T-helper 17 cell (primary cell): Measurements from ENCODE around the gene STX18. TPM values are rescaled to one million over a fixed set of nuclear protein-coding genes. Genes with fewer than 3 reads are reported as not detected.

Source experiments
- ATAC-seq: fragments of 150-1000 bp; cut with Tn5 transposase; 2 replicates; pipeline ENCODE4 v1.10.0; 2021; ENCODE audit warnings: mild to moderate bottlenecking, moderate library complexity
- DNase-seq, 3 donors: peaks; one replicate each; pipeline versions ENCODE4 v3.0.0 to v3.0.0-alpha.2; 2020 to 2021
- H3K9me3 ChIP-seq: one replicate; pipeline ENCODE4 v1.7.0; 2013; ENCODE audit warnings: low read length, mild to moderate bottlenecking; ENCODE audit not compliant: control insufficient read depth, poor library complexity, severe bottlenecking
- H3K27ac Mint-ChIP-seq: one replicate; pipeline ENCODE4 v1.8.0; 2022; ENCODE audit warnings: mild to moderate bottlenecking, moderate library complexity, mixed read lengths
- H3K27me3 Mint-ChIP-seq: one replicate; pipeline ENCODE4 v1.8.0; 2022; ENCODE audit warnings: mixed read lengths
- H3K36me3 Mint-ChIP-seq: one replicate; pipeline ENCODE4 v1.8.0; 2022; ENCODE audit warnings: low read depth, mixed read lengths
- H3K4me1 Mint-ChIP-seq: one replicate; pipeline ENCODE4 v1.8.0; 2022; ENCODE audit warnings: mild to moderate bottlenecking, mixed read lengths
- H3K4me3 Mint-ChIP-seq: one replicate; pipeline ENCODE4 v1.8.0; 2022; ENCODE audit warnings: mild to moderate bottlenecking, moderate library complexity, mixed read lengths
- total RNA-seq, 4 donors: library from RNA in 2 of 4; stranded (reverse) in 2 of 4; gene quantifications; one replicate each; pipeline ENCODE4 v1.2.3 and lab custom pipeline; 2022 to 2026

The STX18 gene
- total RNA-seq (10 to 100 TPM; 21.7 to 27.8 TPM), total RNA-seq (lab: John Stamatoyannopoulos, UW) (36.3 to 47.9 reads per million in 2 donors)

GRCh38 chr4:4541661-4542570 lies at the start of gene STX18:
Gene STX18 (minus strand): TSS chr4:4542048. CDS start chr4:4541964, 84 bp downstream.
- no peaks in the 10 kb centered on the region for H3K27me3 Mint-ChIP-seq
- no peaks in the 10 kb centered on the region for H3K36me3 Mint-ChIP-seq
- ATAC-seq (peak; percentile 95), DNase-seq (peak; percentile 76 to 92 (median 76))
- H3K27ac Mint-ChIP-seq, result peak within 1 kb of the TSS; percentile 96
- no peaks in the 10 kb centered on the region for H3K9me3 ChIP-seq
- H3K4me1 Mint-ChIP-seq, result peaks cover 47% of the 10 kb centered on the region
- H3K4me3 Mint-ChIP-seq, result peak within 1 kb of the TSS; percentile 98

DNA sequence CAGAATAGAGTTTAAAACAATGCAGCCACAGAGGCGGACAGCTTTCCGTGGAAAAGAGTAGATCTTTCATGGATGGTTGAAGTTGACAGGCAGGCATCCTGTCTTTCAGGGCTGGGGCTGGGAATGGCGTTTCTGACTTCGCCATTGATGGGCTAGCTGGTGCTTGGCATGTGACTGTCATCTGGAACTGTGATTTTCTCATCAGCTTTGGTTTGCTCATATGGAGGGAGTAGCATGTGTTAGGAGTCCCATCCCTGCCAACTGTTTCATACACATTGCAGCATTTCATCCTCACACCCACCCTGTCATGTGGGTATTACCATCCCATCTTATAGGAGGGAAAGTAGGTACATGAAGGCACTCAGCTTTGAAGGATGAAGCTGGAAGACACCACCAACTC lies 49.2 kb upstream of the STX18 start:
- no peaks in the 10 kb centered on the region for H3K27me3 Mint-ChIP-seq

GRCh38 chr4:4590546-4590945 lies 48.7 kb upstream of the STX18 start:
- Mint-ChIP-seq H3K27ac (no peak overlapping the region), H3K27me3 (no peaks in the 10 kb centered on the region), H3K36me3 (no peaks in the 10 kb centered on the region), H3K4me3 (no peak overlapping the region), H3K4me1 (no peaks in the 10 kb centered on the region)
- no peak for ATAC-seq
- no peak for DNase-seq
- no peaks in the 10 kb centered on the region for H3K9me3 ChIP-seq

More for the DNA sequence above, 49.2 kb upstream of the STX18 start:
- Mint-ChIP-seq H3K27ac (no peak overlapping the region), H3K4me3 (no peak overlapping the region), H3K36me3 (peaks cover 2% of the 10 kb centered on the region), H3K4me1 (no peaks in the 10 kb centered on the region)
- no peaks in the 10 kb centered on the region for H3K9me3 ChIP-seq
- ATAC-seq (no peak), DNase-seq (no peak)

DNA sequence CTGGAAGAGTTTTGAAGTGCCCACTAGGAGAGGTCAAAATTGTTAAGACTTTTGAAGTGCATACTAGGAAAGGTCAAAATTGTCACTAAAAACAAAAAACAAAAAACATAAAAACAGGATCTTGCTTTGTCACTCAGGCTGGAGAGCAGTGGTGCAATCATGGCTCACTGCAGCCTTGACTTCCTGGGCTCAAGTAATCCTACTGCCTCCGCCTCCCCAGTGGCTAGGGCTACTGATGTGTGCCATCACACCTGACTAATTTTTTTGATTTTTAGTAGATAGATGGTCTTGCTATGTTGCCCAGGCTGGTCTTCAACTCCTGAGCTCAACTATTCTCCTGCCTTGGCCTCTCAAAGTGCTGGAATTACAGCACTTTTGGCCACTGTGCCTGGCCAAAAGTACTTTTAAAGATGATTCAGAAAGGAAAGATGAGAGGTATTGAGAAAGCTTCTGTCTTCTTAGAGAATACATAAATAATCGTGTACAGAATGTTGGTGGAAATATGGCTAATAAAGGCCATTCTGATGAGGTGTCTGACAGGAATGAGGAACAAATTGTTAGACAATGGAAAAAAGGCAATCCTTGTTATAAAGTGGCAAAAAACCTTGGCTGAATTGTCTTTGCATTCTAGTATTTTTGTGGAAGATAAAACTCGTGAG lies 43.3 kb upstream of the STX18 start:
- Mint-ChIP-seq H3K4me3 (no peak overlapping the region), H3K4me1 (no peaks in the 10 kb centered on the region), H3K27ac (no peak overlapping the region), H3K36me3 (no peaks in the 10 kb centered on the region), H3K27me3 (no peaks in the 10 kb centered on the region)
- DNase-seq (no peak), ATAC-seq (no peak)
- H3K9me3 ChIP-seq, result no peaks in the 10 kb centered on the region

DNA sequence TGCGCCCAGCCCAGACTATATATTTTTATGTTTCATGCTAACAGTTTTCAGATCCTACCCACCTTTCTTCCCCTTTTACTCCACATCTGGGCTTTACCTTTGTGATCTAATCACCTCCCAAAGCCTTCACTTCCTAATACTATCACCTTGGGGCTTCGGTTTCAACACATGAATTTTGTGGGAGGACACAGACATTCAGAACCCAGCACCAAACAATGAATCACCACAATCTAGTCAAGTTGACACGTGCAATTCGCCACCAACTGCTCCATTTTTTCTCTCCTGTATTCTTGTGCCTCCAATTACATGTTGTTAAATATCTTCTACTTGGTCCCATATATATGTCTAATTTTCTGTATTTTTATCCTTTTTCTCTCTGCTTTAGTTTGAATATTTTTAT lies 41.8 kb upstream of the STX18 start:
- no peak overlapping the region for H3K4me3 Mint-ChIP-seq
- DNase-seq (no peak), ATAC-seq (no peak)
- H3K9me3 ChIP-seq, result no peaks in the 10 kb centered on the region
- H3K27ac Mint-ChIP-seq, result no peak overlapping the region
- peaks cover 3% of the 10 kb centered on the region for H3K36me3 Mint-ChIP-seq
- H3K27me3 Mint-ChIP-seq, result no peaks in the 10 kb centered on the region
- peaks cover 3% of the 10 kb centered on the region for H3K4me1 Mint-ChIP-seq

DNA sequence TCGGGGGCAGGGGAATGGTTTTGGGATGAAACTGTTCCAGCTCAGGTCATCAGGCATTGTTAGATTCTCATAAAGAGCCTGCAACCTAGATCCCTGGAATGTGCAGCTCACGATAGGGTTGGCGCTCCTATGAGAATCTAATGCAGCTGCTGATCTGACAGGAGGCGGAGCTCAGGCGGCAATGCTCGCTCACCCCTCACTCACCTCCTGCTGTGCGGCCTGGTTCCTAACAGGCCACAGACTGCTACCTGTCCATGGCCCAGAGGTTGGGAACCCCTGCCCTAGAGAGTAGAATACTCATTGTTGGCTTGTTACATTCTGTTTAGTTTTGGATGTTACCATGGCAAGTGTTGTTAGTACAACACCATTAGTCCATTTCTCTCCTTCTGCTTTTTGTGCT lies 40.8 kb upstream of the STX18 start:
- H3K9me3 ChIP-seq, result no peaks in the 10 kb centered on the region
- Mint-ChIP-seq H3K27me3 (no peaks in the 10 kb centered on the region), H3K27ac (no peak overlapping the region), H3K4me1 (peaks cover 3% of the 10 kb centered on the region), H3K4me3 (no peak overlapping the region), H3K36me3 (peaks cover 3% of the 10 kb centered on the region)
- ATAC-seq, result no peak
- DNase-seq, result no peak

GRCh38 chr4:4580494-4580893 lies 38.6 kb upstream of the STX18 start:
- Mint-ChIP-seq H3K27me3 (no peaks in the 10 kb centered on the region), H3K27ac (no peak overlapping the region), H3K4me1 (peaks cover 10% of the 10 kb centered on the region), H3K4me3 (no peak overlapping the region), H3K36me3 (peaks cover 3% of the 10 kb centered on the region)
- DNase-seq (no peak), ATAC-seq (no peak)
- no peaks in the 10 kb centered on the region for H3K9me3 ChIP-seq

DNA sequence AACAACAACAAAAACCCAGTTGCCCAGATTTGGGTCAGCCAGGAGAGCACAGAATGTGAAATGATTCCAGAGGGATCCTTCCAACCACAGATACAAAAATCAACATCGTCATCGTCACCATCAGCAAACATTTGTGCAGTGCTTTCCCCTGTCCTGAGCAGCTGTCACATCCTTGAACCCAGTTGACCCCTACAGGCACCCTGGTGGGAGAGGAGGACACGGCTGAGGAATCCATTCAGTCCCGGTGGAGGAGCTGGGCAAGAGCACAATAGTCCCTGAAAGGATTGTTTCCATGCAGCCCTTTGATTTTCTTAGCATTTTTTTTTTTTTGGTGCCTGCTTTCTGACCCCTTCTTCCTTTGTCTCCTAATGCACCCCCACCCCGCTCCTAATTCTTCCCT lies 37.1 kb upstream of the STX18 start:
- H3K4me3 Mint-ChIP-seq, result no peak overlapping the region
- no peaks in the 10 kb centered on the region for H3K27me3 Mint-ChIP-seq
- peaks cover 18% of the 10 kb centered on the region for H3K4me1 Mint-ChIP-seq
- ATAC-seq, result no peak
- peaks cover 3% of the 10 kb centered on the region for H3K36me3 Mint-ChIP-seq
- H3K27ac Mint-ChIP-seq, result no peak overlapping the region
- DNase-seq, result no peak
- no peaks in the 10 kb centered on the region for H3K9me3 ChIP-seq

DNA sequence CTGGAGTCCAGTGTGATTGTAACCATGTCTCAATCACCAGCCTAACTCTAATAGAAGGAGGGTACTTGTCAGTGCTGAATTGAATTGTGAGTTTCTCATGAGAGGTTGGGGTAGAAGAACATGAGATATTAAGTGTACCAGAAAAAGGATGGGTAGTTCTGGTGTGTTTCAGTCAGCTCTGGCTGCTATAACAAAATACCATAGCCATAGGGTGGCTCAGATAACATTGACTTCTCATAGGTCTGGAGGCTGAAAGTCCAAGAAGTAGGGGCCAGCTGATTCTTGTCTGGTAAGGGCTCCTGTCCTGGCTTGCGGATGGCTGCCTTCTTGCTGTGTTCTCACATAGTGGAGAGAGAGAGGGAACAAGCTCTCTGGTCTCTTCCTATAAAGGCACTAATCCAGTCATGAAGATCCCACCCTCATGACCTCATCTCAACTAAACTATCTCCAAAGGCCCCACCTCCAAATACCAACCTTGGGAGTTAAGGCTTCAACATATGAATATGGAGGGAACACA lies 35.6 kb upstream of the STX18 start:
- no peaks in the 10 kb centered on the region for H3K27me3 Mint-ChIP-seq
- H3K27ac Mint-ChIP-seq, result no peak overlapping the region
- peaks cover 18% of the 10 kb centered on the region for H3K4me1 Mint-ChIP-seq
- H3K4me3 Mint-ChIP-seq, result no peak overlapping the region
- no peak for DNase-seq
- no peaks in the 10 kb centered on the region for H3K9me3 ChIP-seq
- H3K36me3 Mint-ChIP-seq, result peaks cover 3% of the 10 kb centered on the region
- ATAC-seq, result no peak

DNA sequence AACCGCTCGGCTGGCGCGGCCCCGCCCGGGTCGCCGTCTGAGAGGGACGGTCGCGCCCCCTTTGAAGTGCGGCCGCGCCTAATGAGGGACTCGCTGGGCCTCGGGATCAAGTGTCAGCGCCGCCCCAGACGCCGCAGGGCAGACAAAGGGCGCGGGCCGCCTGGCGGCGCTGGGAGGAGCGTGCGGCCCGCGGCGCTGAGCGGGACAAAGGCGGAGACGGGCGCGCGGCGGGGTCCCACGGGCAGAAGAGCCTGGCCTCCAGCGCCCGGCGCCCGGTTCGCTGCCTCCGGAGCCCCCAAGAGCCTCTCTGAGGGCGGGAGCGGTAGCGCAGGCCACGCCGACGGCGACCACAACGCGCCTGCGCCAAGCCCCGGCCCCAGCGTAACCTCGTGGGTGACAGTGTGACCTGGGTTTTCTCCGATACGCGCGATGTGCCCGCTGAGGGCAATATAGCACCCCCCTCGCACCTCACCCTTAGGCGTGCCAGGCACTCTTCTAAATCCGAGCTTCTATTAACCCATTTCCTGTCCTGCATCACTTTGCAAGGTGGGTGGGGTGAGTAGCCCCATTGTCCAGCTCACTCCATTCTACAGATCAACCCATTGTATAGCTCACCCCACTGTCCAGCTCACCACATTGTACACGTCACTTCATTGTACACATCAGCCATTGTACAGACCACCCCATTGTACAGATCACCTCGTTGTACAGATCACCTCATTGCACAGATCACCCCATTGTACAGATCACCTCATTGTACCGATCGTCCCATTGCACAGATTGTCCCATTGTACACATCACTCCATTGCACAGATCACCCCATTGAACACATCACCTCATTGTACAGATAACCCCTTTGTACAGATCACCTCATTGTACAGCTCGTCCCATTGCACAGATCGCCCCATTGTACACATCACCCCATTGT lies 33.7 kb upstream of the STX18 start:
- H3K4me3 Mint-ChIP-seq, result peak overlapping the region; percentile 93
- ATAC-seq (peak; percentile 89), DNase-seq (peak; percentile 59 to 69 (median 61))
- no peaks in the 10 kb centered on the region for H3K27me3 Mint-ChIP-seq
- no peaks in the 10 kb centered on the region for H3K9me3 ChIP-seq
- H3K36me3 Mint-ChIP-seq, result peaks cover 3% of the 10 kb centered on the region
- peaks cover 18% of the 10 kb centered on the region for H3K4me1 Mint-ChIP-seq
- H3K27ac Mint-ChIP-seq, result peak overlapping the region; percentile 96

DNA sequence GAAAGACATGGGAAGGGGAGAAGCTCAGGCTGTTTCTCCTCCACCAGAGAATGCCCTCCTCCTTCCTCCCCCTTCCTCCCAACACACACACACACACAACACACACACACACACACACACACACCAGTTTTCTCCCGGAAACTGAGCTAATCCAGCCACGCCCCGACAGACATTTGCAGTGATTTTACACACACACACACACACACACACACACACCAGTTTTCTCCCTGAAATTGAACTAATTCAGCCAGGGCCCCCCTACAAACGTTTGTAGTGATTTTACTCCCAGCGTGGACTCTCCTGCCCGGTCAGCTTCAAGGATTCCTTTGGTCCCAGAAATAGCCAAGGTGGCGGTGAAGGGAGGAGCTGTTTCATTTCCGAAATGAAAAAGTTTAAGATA lies 32.9 kb upstream of the STX18 start:
- H3K4me3 Mint-ChIP-seq, result peak overlapping the region; percentile 93
- H3K27ac Mint-ChIP-seq, result peak overlapping the region; percentile 96
- H3K36me3 Mint-ChIP-seq, result peaks cover 3% of the 10 kb centered on the region
- no peaks in the 10 kb centered on the region for H3K27me3 Mint-ChIP-seq
- DNase-seq (peak; percentile 15 to 17 (median 17)), ATAC-seq (peak; percentile 56)
- H3K4me1 Mint-ChIP-seq, result peaks cover 18% of the 10 kb centered on the region
- no peaks in the 10 kb centered on the region for H3K9me3 ChIP-seq

- peaks cover 15% of the 10 kb centered on the region for H3K4me1 Mint-ChIP-seq
- H3K27me3 Mint-ChIP-seq, result no peaks in the 10 kb centered on the region
- ATAC-seq (no peak), DNase-seq (no peak)
- peak overlapping the region; percentile 96 for H3K27ac Mint-ChIP-seq
- peak overlapping the region; percentile 93 for H3K4me3 Mint-ChIP-seq
- H3K36me3 Mint-ChIP-seq, result peaks cover 3% of the 10 kb centered on the region
- H3K9me3 ChIP-seq, result no peaks in the 10 kb centered on the region
Measured at GRCh38 chr4:4574052-4574451, 32.2 kb upstream of the STX18 start.
